ENCODE data around the gene INO80D.
"Not testable (repeated sequence)": the region's sequence is repeated elsewhere in the genome, so short reads cannot be mapped to it uniquely, and the experiment has no call there.

The INO80D gene

DNA sequence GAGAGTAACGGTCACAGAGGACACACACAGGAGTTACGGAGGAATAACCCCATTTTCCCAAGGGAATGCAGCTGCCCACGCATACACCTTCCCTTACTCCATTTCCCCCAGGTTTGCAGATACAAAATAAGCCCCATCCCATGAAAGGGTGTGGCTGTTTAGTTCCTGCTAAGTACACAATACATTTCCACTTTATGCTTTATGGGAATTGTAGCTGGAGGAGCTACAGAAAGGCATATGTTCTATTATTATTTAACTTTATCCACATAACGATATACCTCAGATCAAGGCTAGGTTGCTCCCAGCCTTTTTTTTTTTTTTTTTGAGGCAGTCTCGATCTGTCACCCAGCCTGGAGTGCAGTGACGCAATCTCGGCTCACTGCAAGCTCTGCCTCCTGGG, 22.7 kb upstream of the INO80D start:
- Histone ChIP-seq H3K9ac (ENCODE audit: low read length) (no peak overlapping the region), H3K4me1 (ENCODE audit: control insufficient read depth in 1 of 2, insufficient read depth in 2 of 2, low read length in 2 of 2) (no peaks in the 10 kb centered on the region), H2BK5ac (ENCODE audit: low read depth, low read length, poor library complexity) (no peak overlapping the region), H4K91ac (ENCODE audit: low read depth, low read length) (no peak overlapping the region), H3K18ac (ENCODE audit: low read length) (no peak overlapping the region), H4K8ac (ENCODE audit: low read depth, low read length) (no peak overlapping the region), H3K9me3 (ENCODE audit: insufficient read depth, low read depth, low read length) (no peaks in the 10 kb centered on the region), H3K79me2 (ENCODE audit: control insufficient read depth, insufficient read depth, low read length, poor library complexity) (no peaks in the 10 kb centered on the region), H2AK5ac (ENCODE audit: low read length) (no peak overlapping the region), H2BK12ac (ENCODE audit: low read length) (no peak overlapping the region), H2BK120ac (ENCODE audit: insufficient read depth, low read length, poor library complexity) (no peak overlapping the region), H3K79me1 (ENCODE audit: low read length) (no peaks in the 10 kb centered on the region), H3K4me2 (ENCODE audit: low read length) (no peak overlapping the region), H3K27me3 (ENCODE audit: insufficient read depth, low read length) (no peaks in the 10 kb centered on the region), H4K12ac (ENCODE audit: low read depth, low read length) (no peak overlapping the region), H3K36me3 (ENCODE audit: control insufficient read depth in 1 of 2, insufficient read depth in 2 of 2, low read length in 2 of 2) (no peaks in the 10 kb centered on the region), H3K4me3 (ENCODE audit: low read depth, low read length) (no peak overlapping the region), H2AFZ (ENCODE audit: insufficient read depth, low read length, poor library complexity) (no peak overlapping the region), H3K23ac (ENCODE audit: low read length) (no peak overlapping the region), H3K27ac (ENCODE audit: low read depth, low read length) (no peak overlapping the region), H3K4ac (ENCODE audit: low read depth, low read length) (no peak overlapping the region), H3K14ac (ENCODE audit: low read length) (no peak overlapping the region)
- no peak for DNase-seq
- no CpG with 5 or more reads among the region's 7 CpGs for WGBS (ENCODE audit: extremely low coverage, insufficient coverage, insufficient read length)

- Histone ChIP-seq H2BK5ac (ENCODE audit: low read depth, low read length, poor library complexity) (no peak overlapping the region), H2AFZ (ENCODE audit: insufficient read depth, low read length, poor library complexity) (no peak overlapping the region), H3K79me2 (ENCODE audit: control insufficient read depth, insufficient read depth, low read length, poor library complexity) (no peaks in the 10 kb centered on the region), H3K36me3 (ENCODE audit: control insufficient read depth in 1 of 2, insufficient read depth in 2 of 2, low read length in 2 of 2) (no peaks in the 10 kb centered on the region), H3K27me3 (ENCODE audit: insufficient read depth, low read length) (no peaks in the 10 kb centered on the region), H3K14ac (ENCODE audit: low read length) (no peak overlapping the region), H3K9me3 (ENCODE audit: insufficient read depth, low read depth, low read length) (no peaks in the 10 kb centered on the region), H3K79me1 (ENCODE audit: low read length) (no peaks in the 10 kb centered on the region), H4K8ac (ENCODE audit: low read depth, low read length) (no peak overlapping the region), H3K4me3 (ENCODE audit: low read depth, low read length) (no peak overlapping the region), H3K23ac (ENCODE audit: low read length) (no peak overlapping the region), H2BK120ac (ENCODE audit: insufficient read depth, low read length, poor library complexity) (no peak overlapping the region), H3K9ac (ENCODE audit: low read length) (no peak overlapping the region), H2AK5ac (ENCODE audit: low read length) (no peak overlapping the region), H3K27ac (ENCODE audit: low read depth, low read length) (no peak overlapping the region), H4K12ac (ENCODE audit: low read depth, low read length) (no peak overlapping the region), H4K91ac (ENCODE audit: low read depth, low read length) (no peak overlapping the region), H3K4me1 (ENCODE audit: control insufficient read depth in 1 of 2, insufficient read depth in 2 of 2, low read length in 2 of 2) (no peaks in the 10 kb centered on the region), H3K18ac (ENCODE audit: low read length) (no peak overlapping the region), H3K4ac (ENCODE audit: low read depth, low read length) (no peak overlapping the region), H2BK12ac (ENCODE audit: low read length) (no peak overlapping the region), H3K4me2 (ENCODE audit: low read length) (no peak overlapping the region)
- no peak for DNase-seq
- WGBS (ENCODE audit: extremely low coverage, insufficient coverage, insufficient read length), result no CpG with 5 or more reads among the region's 5 CpGs
Measured at GRCh38 chr2:206105541-206105940, 19.6 kb upstream of the INO80D start.

GRCh38 chr2:206105038-206105437, 19.1 kb upstream of the INO80D start:
- no peaks in the 10 kb centered on the region for H3K9me3 ChIP-seq (ENCODE audit: insufficient read depth, low read depth, low read length)
- no peaks in the 10 kb centered on the region for H3K4me1 ChIP-seq (ENCODE audit: control insufficient read depth in 1 of 2, insufficient read depth in 2 of 2, low read length in 2 of 2)
- H3K4me2 ChIP-seq (ENCODE audit: low read length), result no peak overlapping the region
- H3K79me2 ChIP-seq (ENCODE audit: control insufficient read depth, insufficient read depth, low read length, poor library complexity), result no peaks in the 10 kb centered on the region
- no CpG with 5 or more reads among the region's 4 CpGs for WGBS (ENCODE audit: extremely low coverage, insufficient coverage, insufficient read length)
- H4K12ac ChIP-seq (ENCODE audit: low read depth, low read length), result no peak overlapping the region
- H2BK5ac ChIP-seq (ENCODE audit: low read depth, low read length, poor library complexity), result no peak overlapping the region
- no peak overlapping the region for H2AFZ ChIP-seq (ENCODE audit: insufficient read depth, low read length, poor library complexity)
- H3K23ac ChIP-seq (ENCODE audit: low read length), result no peak overlapping the region
- no peak overlapping the region for H4K8ac ChIP-seq (ENCODE audit: low read depth, low read length)
- H3K18ac ChIP-seq (ENCODE audit: low read length), result no peak overlapping the region
- H3K4ac ChIP-seq (ENCODE audit: low read depth, low read length), result no peak overlapping the region
- H4K91ac ChIP-seq (ENCODE audit: low read depth, low read length), result no peak overlapping the region
- no peak overlapping the region for H2BK120ac ChIP-seq (ENCODE audit: insufficient read depth, low read length, poor library complexity)
- no peak overlapping the region for H3K4me3 ChIP-seq (ENCODE audit: low read depth, low read length)
- no peaks in the 10 kb centered on the region for H3K79me1 ChIP-seq (ENCODE audit: low read length)
- H3K9ac ChIP-seq (ENCODE audit: low read length), result no peak overlapping the region
- no peak for DNase-seq
- H2BK12ac ChIP-seq (ENCODE audit: low read length), result no peak overlapping the region
- no peaks in the 10 kb centered on the region for H3K36me3 ChIP-seq (ENCODE audit: control insufficient read depth in 1 of 2, insufficient read depth in 2 of 2, low read length in 2 of 2)
- H3K27me3 ChIP-seq (ENCODE audit: insufficient read depth, low read length), result no peaks in the 10 kb centered on the region
- no peak overlapping the region for H2AK5ac ChIP-seq (ENCODE audit: low read length)
- H3K14ac ChIP-seq (ENCODE audit: low read length), result no peak overlapping the region
- no peak overlapping the region for H3K27ac ChIP-seq (ENCODE audit: low read depth, low read length)

DNA sequence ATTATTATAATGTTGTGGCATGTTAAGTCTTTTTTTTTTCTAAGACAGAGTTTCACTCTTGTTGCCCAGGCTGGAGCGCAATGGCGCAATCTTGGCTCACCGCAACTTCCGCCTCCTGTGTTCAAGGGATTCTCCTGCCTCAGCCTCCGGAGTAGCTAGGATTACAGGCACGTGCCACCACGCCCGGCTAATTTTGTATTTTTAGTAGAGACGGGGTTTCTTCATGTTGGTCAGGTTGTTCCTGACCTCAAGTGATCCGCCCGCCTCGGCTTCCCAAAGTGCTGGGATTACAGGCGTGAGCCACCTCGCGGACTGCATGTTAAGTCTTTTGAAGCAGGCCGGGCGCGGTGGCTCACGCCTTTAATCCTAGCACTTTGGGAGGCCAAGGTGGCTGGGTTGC, 12.9 kb upstream of the INO80D start:
- H3K79me1 ChIP-seq (ENCODE audit: low read length), result not testable (repeated sequence)

More for the DNA sequence above, 12.9 kb upstream of the INO80D start:
- not testable (repeated sequence) for H3K79me2 ChIP-seq (ENCODE audit: control insufficient read depth, insufficient read depth, low read length, poor library complexity); H3K27ac ChIP-seq (ENCODE audit: low read depth, low read length); H3K4me3 ChIP-seq (ENCODE audit: low read depth, low read length); H3K4ac ChIP-seq (ENCODE audit: low read depth, low read length); H3K23ac ChIP-seq (ENCODE audit: low read length); H3K14ac ChIP-seq (ENCODE audit: low read length); H2BK5ac ChIP-seq (ENCODE audit: low read depth, low read length, poor library complexity); H4K8ac ChIP-seq (ENCODE audit: low read depth, low read length); H3K4me1 ChIP-seq (ENCODE audit: control insufficient read depth in 1 of 2, insufficient read depth in 2 of 2, low read length in 2 of 2); H3K18ac ChIP-seq (ENCODE audit: low read length); H3K9me3 ChIP-seq (ENCODE audit: insufficient read depth, low read depth, low read length); H3K27me3 ChIP-seq (ENCODE audit: insufficient read depth, low read length); H4K12ac ChIP-seq (ENCODE audit: low read depth, low read length); H3K36me3 ChIP-seq (ENCODE audit: control insufficient read depth in 1 of 2, insufficient read depth in 2 of 2, low read length in 2 of 2); H3K9ac ChIP-seq (ENCODE audit: low read length); H2BK120ac ChIP-seq (ENCODE audit: insufficient read depth, low read length, poor library complexity); H2AK5ac ChIP-seq (ENCODE audit: low read length); H2AFZ ChIP-seq (ENCODE audit: insufficient read depth, low read length, poor library complexity); DNase-seq; H3K4me2 ChIP-seq (ENCODE audit: low read length); H4K91ac ChIP-seq (ENCODE audit: low read depth, low read length); H2BK12ac ChIP-seq (ENCODE audit: low read length)
- no CpG with 5 or more reads among the region's 19 CpGs for WGBS (ENCODE audit: extremely low coverage, insufficient coverage, insufficient read length)
